ENCODE measurements around the gene CDC42EP4. TPM values are rescaled to one million over a fixed set of nuclear protein-coding genes. Genes with fewer than 3 reads are reported as not detected.
"Not testable (repeated sequence)": the region's sequence is repeated elsewhere in the genome, so short reads cannot be mapped to it uniquely, and the experiment has no call there.

Gene CDC42EP4
- total RNA-seq, 1 donor: 16.3 TPM

- Histone ChIP-seq H3K36me3 (ENCODE audit: insufficient read depth, low read length) (no peaks in the 10 kb centered on the region), H3K27me3 (ENCODE audit: insufficient read depth, low read length) (no peaks in the 10 kb centered on the region), H2AFZ (ENCODE audit: low read length) (peak overlapping the region; percentile 95), H4K20me1 (ENCODE audit: insufficient read depth, low read length) (peaks cover 6% of the 10 kb centered on the region), H3K4me3 (ENCODE audit: insufficient read depth, low read length) (peak overlapping the region; percentile 99), H3K9me3 (ENCODE audit: low read depth, low read length) (no peaks in the 10 kb centered on the region), H3K4me1 (ENCODE audit: insufficient read depth, low read length) (peaks cover 39% of the 10 kb centered on the region), H3K27ac (ENCODE audit: low read depth, low read length) (peak overlapping the region; percentile 78), H3K4me2 (ENCODE audit: insufficient read depth, low read length) (peak overlapping the region; percentile 87), H3K79me2 (ENCODE audit: insufficient read depth, low read length) (peaks cover 40% of the 10 kb centered on the region)
- DNase-seq (ENCODE audit: insufficient read length, low spot score, missing footprints): peak; percentile 78
- TF ChIP-seq CTCF (IDR thresholded peaks at IDR 0.05; ENCODE audit: extremely low read depth, low read depth, low read length): no peak
Observed at GRCh38 chr17:73311428-73311780, 397 bp downstream of the CDC42EP4 start.

GRCh38 chr17:73309727-73310596 lies 1.8 kb downstream of the CDC42EP4 start:
- Histone ChIP-seq H3K4me2 (ENCODE audit: insufficient read depth, low read length) (peak overlapping the region; percentile 87), H3K4me1 (ENCODE audit: insufficient read depth, low read length) (peaks cover 53% of the 10 kb centered on the region), H3K36me3 (ENCODE audit: insufficient read depth, low read length) (no peaks in the 10 kb centered on the region), H3K27ac (ENCODE audit: low read depth, low read length) (peak overlapping the region; percentile 84), H2AFZ (ENCODE audit: low read length) (peak overlapping the region; percentile 77), H3K4me3 (ENCODE audit: insufficient read depth, low read length) (peak overlapping the region; percentile 99), H4K20me1 (ENCODE audit: insufficient read depth, low read length) (peaks cover 6% of the 10 kb centered on the region), H3K27me3 (ENCODE audit: insufficient read depth, low read length) (no peaks in the 10 kb centered on the region), H3K79me2 (ENCODE audit: insufficient read depth, low read length) (peaks cover 53% of the 10 kb centered on the region), H3K9me3 (ENCODE audit: low read depth, low read length) (no peaks in the 10 kb centered on the region)
- no peak for TF ChIP-seq CTCF (IDR thresholded peaks at IDR 0.05; ENCODE audit: extremely low read depth, low read depth, low read length)
- no peak for DNase-seq (ENCODE audit: insufficient read length, low spot score, missing footprints)

GRCh38 chr17:73308959-73309358 lies 2.8 kb downstream of the CDC42EP4 start:
- not testable (repeated sequence) for DNase-seq (ENCODE audit: insufficient read length, low spot score, missing footprints); H2AFZ ChIP-seq (ENCODE audit: low read length); H3K36me3 ChIP-seq (ENCODE audit: insufficient read depth, low read length); H3K27ac ChIP-seq (ENCODE audit: low read depth, low read length); H3K27me3 ChIP-seq (ENCODE audit: insufficient read depth, low read length); H3K9me3 ChIP-seq (ENCODE audit: low read depth, low read length); H3K4me3 ChIP-seq (ENCODE audit: insufficient read depth, low read length); H4K20me1 ChIP-seq (ENCODE audit: insufficient read depth, low read length)
- H3K4me2 ChIP-seq (ENCODE audit: insufficient read depth, low read length): peak overlapping the region; percentile 87
- H3K4me1 ChIP-seq (ENCODE audit: insufficient read depth, low read length): peaks cover 63% of the 10 kb centered on the region
- peaks cover 57% of the 10 kb centered on the region for H3K79me2 ChIP-seq (ENCODE audit: insufficient read depth, low read length)

GRCh38 chr17:73308017-73308823 lies 3.6 kb downstream of the CDC42EP4 start:
- Histone ChIP-seq H3K4me3 (ENCODE audit: insufficient read depth, low read length) (peak overlapping the region; percentile 46), H2AFZ (ENCODE audit: low read length) (peak overlapping the region; percentile 64), H3K27ac (ENCODE audit: low read depth, low read length) (peak overlapping the region; percentile 66), H3K9me3 (ENCODE audit: low read depth, low read length) (no peaks in the 10 kb centered on the region), H3K4me2 (ENCODE audit: insufficient read depth, low read length) (peak overlapping the region; percentile 87), H3K36me3 (ENCODE audit: insufficient read depth, low read length) (no peaks in the 10 kb centered on the region), H3K79me2 (ENCODE audit: insufficient read depth, low read length) (peaks cover 61% of the 10 kb centered on the region), H4K20me1 (ENCODE audit: insufficient read depth, low read length) (peaks cover 8% of the 10 kb centered on the region), H3K27me3 (ENCODE audit: insufficient read depth, low read length) (no peaks in the 10 kb centered on the region), H3K4me1 (ENCODE audit: insufficient read depth, low read length) (peaks cover 68% of the 10 kb centered on the region)
- no peak for TF ChIP-seq CTCF (IDR thresholded peaks at IDR 0.05; ENCODE audit: extremely low read depth, low read depth, low read length)
- peak; percentile 73 for DNase-seq (ENCODE audit: insufficient read length, low spot score, missing footprints)
